OCI-LY3 (cell line): ENCODE results near the gene ZNF516.

ENCODE experiments used
- H2AFZ ChIP-seq: fragments of 200-600, 300-600 bp; shearing (Covaris generic); 2 replicates; pipeline ENCODE4 v1.6.0; 2014; ENCODE audit warnings: antibody characterized with exemption, low read depth, low read length
- H3K27ac ChIP-seq: fragments of 200-600, 300-600 bp; sonication (generic); 2 replicates; pipeline ENCODE4 v1.5.1; 2014; ENCODE audit warnings: mild to moderate bottlenecking, low read length, moderate library complexity, mixed read lengths
- H3K27me3 ChIP-seq: fragments of 200-600, 300-600 bp; sonication (generic); 2 replicates; pipeline ENCODE4 v1.6.1; 2014; ENCODE audit warnings: low read depth, low read length, mixed read lengths
- H3K36me3 ChIP-seq: fragments of 200-600, 300-600 bp; sonication (generic); replicated peaks from 2 replicates; pipeline ENCODE3; 2014; ENCODE audit warnings: low read depth, low read length, mixed read lengths
- H3K4me1 ChIP-seq: fragments of 300-600, 200-600 bp; sonication (generic); 2 replicates; pipeline ENCODE4 v1.6.1; 2014; ENCODE audit warnings: low read length, mixed read lengths
- H3K4me2 ChIP-seq: fragments of 200-600, 300-600 bp; sonication (generic); 2 replicates; pipeline ENCODE4 v1.6.1; 2014; ENCODE audit warnings: low read length, mixed read lengths
- H3K4me3 ChIP-seq: fragments of 300-600, 200-600 bp; sonication (generic); 2 replicates; pipeline ENCODE4 v1.5.1; 2014; ENCODE audit warnings: antibody characterized with exemption, mild to moderate bottlenecking, low read length, moderate library complexity
- H3K79me2 ChIP-seq: fragments of 300-600, 200-600 bp; shearing (Covaris generic); 2 replicates; pipeline ENCODE4 v1.6.1; 2014; ENCODE audit warnings: mild to moderate bottlenecking, low read length, mixed read lengths
- H3K9ac ChIP-seq: fragments of 300-600, 200-600 bp; shearing (Covaris generic); 2 replicates; pipeline ENCODE4 v1.6.0; 2014; ENCODE audit warnings: mild to moderate bottlenecking, low read length, moderate library complexity
- H3K9me3 ChIP-seq: fragments of 200-600, 300-600 bp; shearing (Covaris generic); 2 replicates; pipeline ENCODE4 v1.6.1; 2014; ENCODE audit warnings: low read length, mixed read lengths; ENCODE audit not compliant: insufficient read depth
- H4K20me1 ChIP-seq: fragments of 200-600, 300-600 bp; sonication (generic); 2 replicates; pipeline ENCODE4 v1.6.1; 2016; ENCODE audit warnings: low read length, mixed read lengths; ENCODE audit not compliant: insufficient read depth
- CTCF ChIP-seq: fragments of 200-600, 300-600 bp; sonication (generic); IDR thresholded peaks from 2 replicates; pipeline ENCODE4 v1.5.1; 2014; ENCODE audit warnings: antibody characterized with exemption, low read length, low read depth
- EZH2phosphoT487 ChIP-seq: fragments of 200-600 bp; shearing (Covaris generic); IDR thresholded peaks from 2 replicates; pipeline ENCODE4 v1.6.1; 2018; ENCODE audit warnings: antibody characterized with exemption, mixed run types, low read depth

ZNF516 gene

GRCh38 chr18:76497021-76497420 lies 2.0 kb upstream of the ZNF516 start:
- no peaks in the 10 kb centered on the region for H4K20me1 ChIP-seq
- peaks cover 30% of the 10 kb centered on the region for H3K4me1 ChIP-seq
- H3K27ac ChIP-seq: no peak overlapping the region
- H3K9me3 ChIP-seq: peaks cover 21% of the 10 kb centered on the region; the same call in 1 of the 2 replicates
- peaks cover 10% of the 10 kb centered on the region for H3K36me3 ChIP-seq
- no peak overlapping the region for H2AFZ ChIP-seq
- TF ChIP-seq EZH2phosphoT487 (no peak), CTCF (no peak)
- H3K27me3 ChIP-seq: no peaks in the 10 kb centered on the region
- H3K4me3 ChIP-seq: no peak overlapping the region
- H3K79me2 ChIP-seq: peaks cover 5% of the 10 kb centered on the region
- H3K9ac ChIP-seq: no peak overlapping the region
- no peak overlapping the region for H3K4me2 ChIP-seq

- Histone ChIP-seq H3K9ac (no peak overlapping the region), H2AFZ (no peak overlapping the region), H3K4me2 (no peak overlapping the region)
Measured at GRCh38 chr18:76496194-76496890, 1.3 kb upstream of the ZNF516 start.

GRCh38 chr18:76495435-76496193 lies 572 bp upstream of the ZNF516 start:
- Histone ChIP-seq H3K9ac (no peak overlapping the region), H2AFZ (no peak overlapping the region), H3K27ac (no peak overlapping the region), H3K79me2 (peaks cover 8% of the 10 kb centered on the region), H3K4me1 (peaks cover 32% of the 10 kb centered on the region), H3K4me2 (no peak overlapping the region), H4K20me1 (no peaks in the 10 kb centered on the region), H3K9me3 (peaks cover 18% of the 10 kb centered on the region; the same call in 1 of the 2 replicates), H3K4me3 (no peak overlapping the region), H3K36me3 (peaks cover 8% of the 10 kb centered on the region), H3K27me3 (no peaks in the 10 kb centered on the region)
- no peak for TF ChIP-seq EZH2phosphoT487
- TF ChIP-seq CTCF: no peak

More at GRCh38 chr18:76496194-76496890, 1.3 kb upstream of the ZNF516 start:
- Histone ChIP-seq H3K9me3 (peaks cover 19% of the 10 kb centered on the region; the same call in 1 of the 2 replicates), H3K27ac (no peak overlapping the region), H4K20me1 (no peaks in the 10 kb centered on the region), H3K79me2 (peaks cover 8% of the 10 kb centered on the region), H3K27me3 (no peaks in the 10 kb centered on the region), H3K4me1 (peaks cover 32% of the 10 kb centered on the region), H3K36me3 (peaks cover 8% of the 10 kb centered on the region), H3K4me3 (no peak overlapping the region)
- TF ChIP-seq CTCF: no peak
